ENCODE results near the gene BRCA2. TPM values are rescaled to one million over a fixed set of nuclear protein-coding genes. Genes with fewer than 3 reads are reported as not detected.
A peak's percentile ranks its signal among the peaks of the same experiment; 100 is the strongest.

Gene BRCA2
- total and polyA plus RNA-seq, 2 experiments from 2014 or later = 28.6 to 38.7 TPM

- TF ChIP-seq ZNF462 (CRISPR knock-in tag; IDR thresholded peaks at IDR 0.05) (no peak), POLR2AphosphoS5 (IDR thresholded peaks at IDR 0.05; ENCODE audit: low read depth) (no peak), REST (IDR thresholded peaks at IDR 0.05; ENCODE audit: unreplicated experiment) (no peak)
Observed at GRCh38 chr13:32408296-32409000, 93.1 kb downstream of the BRCA2 start (continued).

GRCh38 chr13:32409001-32409313 is 93.6 kb downstream of the BRCA2 start:
- peak overlapping the region; percentile 9; the same call in 1 of the 2 replicates for H3K27ac Mint-ChIP-seq
- Histone ChIP-seq H3F3A (replicated peaks; ENCODE audit: low read depth) (no peaks in the 10 kb centered on the region), H3K4me2 (peak overlapping the region; percentile 78), H3K27ac (ENCODE audit: low read depth) (peak overlapping the region; percentile 57; the same call in 1 of the 2 replicates), H2AFZ (peak overlapping the region; percentile 63), H4K20me1 (replicated peaks; ENCODE audit: insufficient read depth) (no peaks in the 10 kb centered on the region), H3K4me1 (ENCODE audit: insufficient read depth) (peaks cover 17% of the 10 kb centered on the region), H3K9me2 (ENCODE audit: insufficient read depth) (no peaks in the 10 kb centered on the region), H3K4me3 (peak overlapping the region; percentile 56), H3K79me2 (replicated peaks; ENCODE audit: insufficient read depth) (no peaks in the 10 kb centered on the region), H3K27me3 (ENCODE audit: insufficient read depth) (peaks cover 5% of the 10 kb centered on the region; the same call in 1 of the 2 replicates), H3K36me3 (ENCODE audit: insufficient read depth) (no peaks in the 10 kb centered on the region)
- H3K4me3 Mint-ChIP-seq = peak overlapping the region; percentile 72; the same call in 2 of the 3 replicates
- DNase-seq (ENCODE audit: low spot score) (no peak), ATAC-seq (no peak)
- H3K9me3 Mint-ChIP-seq = no peaks in the 10 kb centered on the region
- peaks cover 12% of the 10 kb centered on the region for H3K27me3 Mint-ChIP-seq (ENCODE audit: insufficient read depth, low read depth, poor library complexity)
- H3K4me1 Mint-ChIP-seq = peaks cover 26% of the 10 kb centered on the region
- H3K36me3 Mint-ChIP-seq (ENCODE audit: low read depth) = peaks cover 5% of the 10 kb centered on the region; the same call in 1 of the 3 replicates
- TF ChIP-seq ETS1 (IDR thresholded peaks at IDR 0.05) = no peak
- TF ChIP-seq EZH2 (IDR thresholded peaks at IDR 0.05; ENCODE audit: low read depth, unreplicated experiment) = no peak
- no peak for TF ChIP-seq ZNF331 (CRISPR knock-in tag; IDR thresholded peaks at IDR 0.05; ENCODE audit: low read depth)
- TF ChIP-seq CREB1 (CRISPR knock-in tag; IDR thresholded peaks at IDR 0.05; ENCODE audit: low read depth) = no peak
- no peak for TF ChIP-seq CTCF (conservative IDR thresholded peaks at IDR 0.05; ENCODE audit: low read depth in 2 of 2)
- TF ChIP-seq JUNB (IDR thresholded peaks at IDR 0.05; ENCODE audit: unreplicated experiment) = no peak
- no peak for TF ChIP-seq EZH2phosphoT487 (IDR thresholded peaks at IDR 0.05; ENCODE audit: unreplicated experiment)
